Prostate gland (tissue), 2 donors: Measurements from ENCODE around the gene AIMP1.

Experiments
- POLR2A ChIP-seq: fragments of 450-650 bp; IDR thresholded peaks from one replicate; pipeline ENCODE4 v1.6.1; 2016; ENCODE audit warnings: antibody characterized with exemption, mild to moderate bottlenecking
- POLR2AphosphoS5 ChIP-seq: sonication (generic); formaldehyde crosslinking; IDR thresholded peaks from one replicate; pipeline ENCODE4 v1.6.1; 2017; ENCODE audit warnings: antibody characterized with exemption
- TF ChIP-seq, protein P1 (sequence below), 4 experiments: fragments of 200-600 bp in 2 of 4; fragments of 450-650 bp in 2 of 4; sonication (generic) in 2 of 4; IDR thresholded peaks; 1 replicate in 3 of 4; 2 replicates in 1 of 4; pipeline ENCODE4 v1.5.1; 2016 to 2019; ENCODE audit warnings: antibody characterized with exemption in 4 of 4, mild to moderate bottlenecking in 2 of 4, moderate library complexity in 2 of 4

DNA sequence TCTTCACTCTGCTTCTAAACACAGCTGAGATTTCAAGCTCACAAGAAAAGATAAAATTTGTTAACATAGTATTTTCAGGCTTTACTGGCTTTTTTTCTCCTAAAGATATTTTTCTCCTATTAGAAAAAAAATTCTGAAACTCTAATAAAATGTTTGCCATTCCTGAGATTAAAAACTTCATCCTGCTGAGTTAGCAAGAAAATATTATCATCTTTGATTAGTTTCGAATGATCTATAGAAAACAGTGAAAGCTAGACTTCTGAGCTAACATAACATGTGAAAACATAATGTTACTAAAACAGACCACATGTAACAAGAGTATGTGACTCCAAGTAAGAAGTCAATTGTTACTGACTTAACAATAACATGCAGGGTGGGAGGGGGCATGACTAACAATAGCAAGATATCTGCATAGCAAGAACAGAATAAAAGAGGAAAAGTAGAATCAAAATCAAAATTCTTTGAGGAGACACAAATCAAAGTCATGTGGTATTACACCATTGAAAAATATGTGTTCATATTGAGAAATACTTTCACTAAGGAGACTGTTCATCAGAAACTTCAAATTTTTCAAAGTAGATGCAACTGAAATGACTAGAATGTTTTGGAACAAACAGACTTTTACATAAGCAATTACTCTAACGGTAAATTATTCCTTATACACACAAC is 14.8 kb upstream of the AIMP1 start:
- no peak for TF ChIP-seq POLR2A
- TF ChIP-seq, protein P1, sequence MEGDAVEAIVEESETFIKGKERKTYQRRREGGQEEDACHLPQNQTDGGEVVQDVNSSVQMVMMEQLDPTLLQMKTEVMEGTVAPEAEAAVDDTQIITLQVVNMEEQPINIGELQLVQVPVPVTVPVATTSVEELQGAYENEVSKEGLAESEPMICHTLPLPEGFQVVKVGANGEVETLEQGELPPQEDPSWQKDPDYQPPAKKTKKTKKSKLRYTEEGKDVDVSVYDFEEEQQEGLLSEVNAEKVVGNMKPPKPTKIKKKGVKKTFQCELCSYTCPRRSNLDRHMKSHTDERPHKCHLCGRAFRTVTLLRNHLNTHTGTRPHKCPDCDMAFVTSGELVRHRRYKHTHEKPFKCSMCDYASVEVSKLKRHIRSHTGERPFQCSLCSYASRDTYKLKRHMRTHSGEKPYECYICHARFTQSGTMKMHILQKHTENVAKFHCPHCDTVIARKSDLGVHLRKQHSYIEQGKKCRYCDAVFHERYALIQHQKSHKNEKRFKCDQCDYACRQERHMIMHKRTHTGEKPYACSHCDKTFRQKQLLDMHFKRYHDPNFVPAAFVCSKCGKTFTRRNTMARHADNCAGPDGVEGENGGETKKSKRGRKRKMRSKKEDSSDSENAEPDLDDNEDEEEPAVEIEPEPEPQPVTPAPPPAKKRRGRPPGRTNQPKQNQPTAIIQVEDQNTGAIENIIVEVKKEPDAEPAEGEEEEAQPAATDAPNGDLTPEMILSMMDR (IDR thresholded peaks at IDR 0.05): no peak
- TF ChIP-seq POLR2AphosphoS5: no peak
